ENCODE data around the gene TMEM163.
A peak's percentile ranks its signal among the peaks of the same experiment; 100 is the strongest.
"Not testable (repeated sequence)": the region's sequence is repeated elsewhere in the genome, so short reads cannot be mapped to it uniquely, and the experiment has no call there.

Gene TMEM163

DNA sequence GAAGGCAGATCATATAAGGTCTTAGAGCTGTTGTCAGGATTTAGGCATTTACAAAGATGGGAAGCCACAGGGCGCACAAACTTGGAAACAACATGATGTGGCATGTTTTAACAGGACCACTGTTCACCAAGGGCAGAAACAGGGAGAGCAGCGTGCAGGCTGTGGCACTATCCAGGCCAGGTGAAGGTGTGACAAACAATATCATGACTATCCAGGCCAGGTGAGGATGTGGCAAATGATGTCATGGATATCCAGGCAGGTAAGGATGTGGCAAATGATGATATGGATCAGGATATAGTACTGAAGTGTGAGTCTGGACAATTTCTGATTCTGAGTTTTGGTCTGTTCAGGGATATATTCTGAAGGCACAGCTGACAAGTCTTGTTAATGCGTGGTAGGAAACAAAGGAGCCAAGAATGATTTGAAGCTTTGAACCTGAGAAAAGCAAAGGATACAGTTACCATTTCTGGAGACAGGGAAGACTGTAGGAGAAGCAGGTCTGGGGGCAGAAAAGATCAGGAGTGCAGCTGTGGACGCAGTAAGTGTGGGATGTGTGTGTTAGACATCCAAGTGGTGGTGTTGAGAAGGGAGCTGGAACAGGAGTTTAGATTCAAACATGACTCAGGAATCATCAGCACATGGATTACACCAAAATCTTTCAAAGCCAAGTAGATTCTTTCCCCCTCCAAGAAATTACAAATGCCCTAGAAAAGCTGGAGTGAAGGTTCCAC is 205.9 kb downstream of the TMEM163 start:
- no peak for DNase-seq

DNA sequence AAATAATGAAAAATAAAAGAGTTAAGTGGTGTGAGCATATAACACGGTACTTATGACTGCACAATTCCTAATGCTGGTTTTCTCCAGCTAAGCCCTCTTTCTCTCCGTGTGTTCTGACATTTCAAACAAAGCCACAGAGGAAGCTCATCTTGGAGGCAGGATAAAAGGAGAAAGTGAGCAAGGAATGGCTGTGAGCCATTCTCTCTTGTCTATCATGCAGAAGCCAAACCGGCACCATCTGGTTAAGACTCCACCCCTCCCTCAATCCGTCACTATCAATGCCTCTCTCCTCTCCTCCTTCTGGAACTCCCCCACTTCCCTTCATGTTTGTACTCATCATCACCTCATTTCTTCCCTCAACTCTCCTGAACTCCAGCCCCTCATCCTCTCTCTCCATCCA is 210.4 kb downstream of the TMEM163 start:
- no peak for DNase-seq

DNA sequence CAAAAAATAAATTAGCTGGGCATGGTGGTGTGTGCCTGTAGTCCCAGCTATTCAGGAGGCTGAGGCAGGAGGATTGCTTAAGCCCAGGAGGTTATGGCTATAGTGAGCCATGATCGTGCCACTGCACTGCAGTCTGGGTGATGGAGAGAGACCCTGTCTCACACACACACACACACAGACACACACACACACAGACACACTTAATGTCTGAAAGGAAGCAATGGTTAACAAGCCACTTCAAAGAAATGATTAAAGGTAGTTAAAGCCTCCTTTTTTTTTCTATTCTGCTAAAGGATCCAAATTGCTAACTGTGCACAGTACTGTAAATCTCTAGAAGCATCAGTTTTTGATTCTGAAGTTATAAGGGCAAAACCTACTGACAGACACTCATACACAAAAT is 211.1 kb downstream of the TMEM163 start:
- no peak for DNase-seq

DNA sequence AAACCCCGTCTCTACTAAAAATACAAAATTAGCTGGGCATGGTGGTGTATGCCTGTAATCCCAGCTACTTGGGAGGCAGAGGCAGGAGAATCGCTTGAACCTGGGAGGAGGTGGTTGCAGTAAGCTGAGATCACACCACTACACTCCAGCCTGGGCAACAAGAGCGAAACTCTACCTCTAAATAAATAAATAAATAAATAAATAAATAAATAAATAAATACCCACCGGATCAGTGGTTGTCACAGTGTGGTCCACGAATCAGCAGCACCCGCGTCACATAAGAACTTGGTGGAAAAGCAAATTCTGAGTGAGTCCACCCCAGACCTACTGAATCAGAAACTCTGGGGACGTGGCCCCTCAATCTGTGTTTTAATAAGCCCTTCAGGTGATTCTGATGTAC is 211.6 kb downstream of the TMEM163 start:
- not testable (repeated sequence) for DNase-seq

DNA sequence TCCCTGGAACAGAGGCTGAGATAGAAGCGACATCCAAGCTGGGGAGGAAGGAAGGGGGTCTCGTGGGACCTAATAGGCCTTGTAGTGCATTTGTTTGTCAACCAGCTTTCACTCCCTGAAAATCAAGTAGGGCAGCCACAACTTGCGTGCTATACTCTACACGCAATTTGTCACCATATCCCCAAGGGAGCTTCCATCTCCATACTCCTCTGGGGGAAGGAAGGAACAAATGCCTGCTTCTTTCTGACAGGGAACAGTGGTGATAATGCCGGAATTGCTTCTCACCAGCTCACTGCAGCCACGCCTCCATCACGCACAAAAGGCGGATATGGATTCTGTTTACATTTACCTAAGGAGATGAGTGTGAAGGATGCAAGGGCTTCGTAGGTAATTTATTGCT is 213.4 kb downstream of the TMEM163 start:
- no peak for DNase-seq

DNA sequence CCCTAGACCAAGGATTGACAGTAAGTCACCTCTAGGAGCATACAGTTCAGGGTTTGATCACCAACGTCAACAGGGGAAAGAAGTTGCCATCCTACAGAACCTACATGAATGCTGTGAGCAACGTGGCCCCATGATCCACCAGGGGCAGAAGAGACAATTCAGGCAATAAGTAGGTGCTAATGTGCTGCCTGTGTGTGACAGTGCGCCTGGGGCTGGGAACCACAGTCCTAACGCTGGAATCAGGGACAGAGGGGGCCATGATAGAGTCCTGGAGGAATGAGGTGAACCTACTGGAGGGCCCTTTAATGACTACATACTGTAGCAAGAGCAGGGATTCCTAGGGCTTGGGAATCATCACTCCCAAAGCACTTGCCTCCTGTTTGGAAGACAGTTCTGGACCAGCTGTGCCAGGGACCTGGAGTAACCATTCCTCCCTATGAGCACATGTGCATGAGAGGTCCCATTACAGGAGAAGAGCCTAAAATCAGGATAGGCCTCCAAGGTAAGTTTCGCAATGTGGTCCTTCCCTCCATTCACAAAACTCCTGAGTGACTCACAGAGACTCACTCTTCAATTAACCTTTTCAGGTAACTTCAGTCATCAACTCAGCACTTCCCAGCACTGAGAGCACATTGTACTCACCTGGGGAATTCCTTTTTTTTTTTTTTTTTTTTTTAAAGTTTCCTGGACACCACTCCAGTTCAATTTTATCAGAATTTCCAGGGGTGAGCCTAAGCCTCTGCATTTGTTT is 214.0 kb downstream of the TMEM163 start:
- no peak for DNase-seq

DNA sequence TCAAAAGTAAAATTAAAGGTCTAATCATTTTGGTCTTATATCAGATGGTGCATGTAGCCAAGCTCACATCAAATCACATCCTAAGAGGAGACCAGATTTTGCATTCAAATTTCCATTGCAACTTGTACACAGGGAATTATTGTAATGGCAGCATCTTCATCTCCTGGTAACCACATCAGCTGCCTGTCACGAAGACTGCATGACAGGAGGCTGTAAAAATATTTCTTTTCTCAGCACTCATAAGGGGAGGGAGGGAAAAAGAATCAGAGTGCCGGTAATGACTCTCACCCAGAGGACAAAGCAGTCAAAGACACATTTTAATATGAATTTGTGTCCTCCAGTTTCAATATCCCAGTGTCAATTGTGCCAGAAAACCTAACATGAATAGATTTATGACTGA is 216.7 kb downstream of the TMEM163 start:
- DNase-seq: no peak

DNA sequence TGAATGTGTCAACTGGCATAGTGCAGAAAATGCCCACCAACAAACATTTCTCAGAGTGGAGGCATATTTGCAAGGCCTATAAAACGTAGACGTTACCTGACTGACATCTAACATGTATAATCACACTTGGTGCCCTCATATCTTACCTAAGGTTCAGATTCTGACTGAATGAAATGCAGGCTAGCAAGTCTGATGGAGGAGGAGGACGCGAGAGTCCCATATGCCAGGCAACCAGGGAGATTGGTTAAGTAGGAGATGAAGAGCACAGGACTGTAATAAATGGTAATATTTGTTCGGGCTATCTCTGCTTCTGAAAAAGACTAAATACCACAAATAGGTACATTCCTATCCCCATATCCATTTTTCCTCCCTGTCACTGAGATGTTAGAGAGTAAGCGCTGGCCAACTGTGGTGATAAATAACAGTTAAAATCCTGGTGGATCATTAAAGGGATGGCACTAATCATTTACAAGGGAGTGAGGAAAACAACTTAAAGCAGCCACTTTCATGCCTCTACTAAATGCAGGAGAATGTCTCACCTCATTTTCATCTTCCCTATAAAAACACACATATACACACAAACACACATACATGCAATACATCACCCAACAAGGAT is 217.2 kb downstream of the TMEM163 start:
- DNase-seq: no peak

DNA sequence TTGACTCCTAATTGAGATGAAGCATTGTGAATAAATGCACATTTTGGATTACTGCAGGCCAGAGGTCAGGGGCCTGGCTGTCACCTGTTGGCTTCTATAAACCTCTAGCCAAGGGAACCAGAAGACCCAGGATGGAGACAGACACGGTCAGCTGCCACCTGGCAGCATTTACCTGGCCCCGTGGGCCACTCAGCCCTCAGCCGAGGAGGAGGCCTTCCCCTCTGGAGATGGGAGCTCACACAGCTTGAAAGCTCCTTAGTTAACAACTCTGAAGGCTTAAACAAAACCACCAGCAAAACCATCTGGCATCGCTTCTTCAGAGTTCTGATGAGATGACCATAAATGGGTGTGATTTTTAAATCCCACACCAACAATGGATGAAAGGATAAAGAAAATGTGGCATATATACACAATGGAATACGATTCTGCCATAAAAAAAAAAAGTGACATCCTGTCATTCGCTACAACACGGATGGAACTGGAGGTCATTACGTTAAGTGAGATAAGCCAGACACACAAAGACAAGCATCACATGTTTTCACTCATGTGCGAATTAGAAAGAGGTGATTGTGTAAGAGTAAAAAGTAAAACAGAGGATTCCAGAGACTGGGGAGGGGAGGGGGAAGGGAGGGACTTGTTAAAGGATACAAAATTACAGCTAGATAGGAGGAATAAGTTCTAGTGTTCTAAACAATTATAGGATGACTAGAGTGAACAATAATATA is 218.4 kb downstream of the TMEM163 start:
- DNase-seq: no peak

DNA sequence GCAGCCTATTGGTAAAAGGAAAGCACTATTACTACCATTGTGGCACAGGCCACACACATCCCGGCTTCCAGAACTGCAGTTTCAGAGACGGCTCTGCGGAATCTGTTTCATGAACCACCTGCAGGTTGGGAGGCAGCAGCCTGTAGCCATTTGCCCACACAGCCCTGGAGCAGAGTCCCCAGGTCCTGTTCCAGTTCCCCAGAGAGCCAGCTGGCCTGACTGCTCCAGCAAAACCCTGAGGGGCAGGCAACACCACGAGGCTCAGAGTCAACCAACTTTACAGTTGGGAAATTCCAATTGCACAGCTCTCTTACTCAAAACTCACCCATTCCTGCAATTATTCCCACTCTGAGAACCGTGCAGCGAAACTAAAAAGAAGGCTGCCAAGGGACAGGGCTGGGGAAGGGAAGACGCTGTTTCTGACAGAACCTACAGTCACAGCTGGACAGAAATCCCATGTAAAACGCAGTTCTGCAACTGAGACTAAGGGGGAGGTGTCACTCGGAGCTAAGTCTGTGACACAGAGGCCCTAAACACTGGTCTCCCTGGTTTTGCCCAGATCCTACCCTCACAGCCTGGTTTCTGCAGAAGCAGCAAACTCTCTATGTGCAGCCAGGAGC is 219.4 kb downstream of the TMEM163 start:
- no peak for DNase-seq

DNA sequence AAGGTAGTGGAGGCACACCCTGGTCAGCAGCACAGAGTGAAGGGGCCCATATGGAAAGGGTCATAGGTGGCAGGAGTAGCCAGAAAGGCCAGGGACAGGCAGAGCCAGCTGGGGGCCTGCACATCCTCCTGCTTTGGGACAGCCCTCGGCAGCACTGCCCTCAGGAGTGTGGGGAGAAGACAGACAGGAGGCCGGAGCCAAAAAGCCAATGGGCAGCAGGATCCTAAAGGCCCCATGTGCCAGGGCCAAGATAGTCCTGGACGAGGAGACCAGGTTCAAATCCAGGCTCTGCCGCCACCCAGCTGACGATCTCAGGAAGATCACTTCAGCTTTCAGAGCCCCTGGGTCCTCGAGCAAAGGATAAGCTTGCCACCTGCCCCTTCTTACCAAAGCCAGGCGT is 220.1 kb downstream of the TMEM163 start:
- no peak for DNase-seq

DNA sequence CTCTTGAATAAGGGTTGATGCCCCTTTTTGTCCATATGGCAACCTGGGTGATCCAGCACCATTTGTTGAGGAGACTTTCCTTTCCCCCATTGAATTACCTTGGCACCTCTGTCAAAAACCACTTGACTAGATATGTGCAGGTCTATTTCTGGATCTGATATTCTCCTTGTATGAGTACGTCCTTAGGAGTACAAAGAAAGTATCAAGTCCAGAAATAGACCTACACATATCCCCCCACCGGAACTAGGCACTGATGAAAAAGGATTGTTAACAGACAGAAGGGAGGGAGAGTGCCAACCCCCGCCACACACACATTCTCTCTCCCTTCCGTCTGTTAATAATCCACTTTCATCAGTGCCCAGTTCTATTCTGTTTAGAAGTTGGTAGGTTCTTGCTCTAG is 225.0 kb downstream of the TMEM163 start:
- DNase-seq: no peak

DNA sequence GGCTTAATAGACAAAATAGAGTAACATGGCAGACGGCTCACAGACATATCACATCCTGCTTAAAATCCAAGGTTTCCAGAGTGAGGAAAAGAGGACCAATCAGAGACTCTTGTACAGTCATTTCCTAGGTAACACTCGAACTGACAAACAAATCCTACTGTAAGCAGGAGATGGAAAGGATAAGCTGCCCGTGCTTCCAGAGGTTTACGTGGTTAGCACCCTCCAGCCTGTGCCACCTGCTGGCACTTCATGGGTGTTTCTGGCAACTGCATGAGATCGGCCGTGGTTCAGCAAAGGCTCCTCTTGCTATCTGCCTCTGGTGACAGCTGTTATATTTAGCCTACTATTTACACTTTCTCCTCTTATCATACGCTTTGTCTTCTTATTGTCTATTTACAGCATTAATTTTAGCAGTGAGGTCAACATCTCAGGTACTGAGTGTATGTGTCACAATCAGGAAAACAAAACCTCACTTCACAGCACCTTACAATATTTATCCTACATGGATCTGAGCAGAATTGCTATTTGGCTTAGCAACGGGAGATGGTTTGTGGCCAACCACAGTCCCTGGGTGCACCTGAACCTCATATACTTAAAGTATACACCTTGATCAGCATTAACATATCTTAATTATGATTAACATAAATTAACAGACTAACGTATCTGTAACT is 226.9 kb downstream of the TMEM163 start:
- no peak for DNase-seq

DNA sequence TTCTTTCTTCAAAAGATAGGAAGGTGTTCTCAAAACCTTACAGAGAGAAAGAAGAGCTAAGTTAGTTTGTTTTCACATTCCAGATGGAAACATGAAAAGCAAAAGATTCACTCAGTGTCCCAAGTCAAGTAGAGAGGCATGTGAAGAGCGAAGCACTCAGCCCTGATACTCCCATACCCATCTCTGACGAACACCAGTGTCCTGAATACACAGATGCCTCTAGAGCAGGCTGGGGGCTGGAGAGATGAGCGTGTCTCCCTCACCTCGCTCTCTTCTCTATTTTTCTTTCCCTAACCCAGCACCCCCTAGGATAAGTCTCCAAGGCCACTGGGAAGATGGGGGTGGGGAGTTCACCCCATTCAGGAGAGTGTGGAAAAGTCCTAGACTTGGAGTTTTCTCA is 227.8 kb downstream of the TMEM163 start:
- no peak for DNase-seq

DNA sequence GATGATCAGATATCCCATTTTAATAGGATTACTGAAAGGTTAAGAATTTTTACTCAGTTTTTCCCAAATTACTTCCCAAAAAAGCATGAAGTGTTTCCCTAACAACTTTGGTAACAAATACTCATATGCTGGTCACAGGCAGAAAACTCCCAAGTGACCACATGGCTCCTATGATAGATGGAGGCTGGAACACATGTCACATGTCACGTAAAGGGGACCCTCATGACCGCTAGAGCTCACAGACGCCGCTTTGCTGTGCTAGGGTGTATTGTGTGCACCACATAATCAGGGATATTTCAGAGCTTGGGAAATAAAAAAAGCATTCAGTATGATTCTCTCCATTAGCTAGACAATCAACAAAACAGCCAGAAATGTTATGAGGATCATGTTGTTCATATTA is 228.2 kb downstream of the TMEM163 start:
- DNase-seq: no peak

DNA sequence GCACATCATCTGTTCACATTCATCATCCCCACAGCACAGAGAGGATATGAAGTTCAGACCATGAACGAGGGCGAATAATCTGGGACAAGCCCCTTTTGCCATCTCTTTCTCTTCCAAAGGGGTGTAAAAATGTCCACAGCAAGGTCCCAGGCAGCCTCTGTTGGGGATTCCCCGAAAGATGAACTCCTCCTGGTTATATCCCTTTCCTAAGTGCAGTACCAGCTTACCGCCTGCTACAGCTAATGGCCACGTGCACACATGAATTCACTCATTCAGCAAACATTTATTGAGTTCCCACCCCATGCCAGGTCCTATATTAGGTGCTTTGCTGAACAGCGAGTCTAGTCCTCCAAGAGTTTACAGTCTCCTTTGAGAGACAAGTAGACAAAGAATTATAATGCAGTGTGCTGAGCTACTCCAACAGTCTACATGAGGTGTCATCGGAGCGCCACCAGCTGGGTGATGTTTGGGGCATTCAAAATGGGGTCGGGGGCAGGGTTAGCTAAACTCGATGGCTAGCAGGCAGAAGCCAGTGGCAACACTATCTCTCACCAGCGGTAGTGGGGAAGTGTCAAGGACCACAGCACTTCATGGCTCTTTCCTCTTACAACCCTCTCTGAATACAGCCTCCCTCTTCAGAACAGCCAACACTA is 228.9 kb downstream of the TMEM163 start:
- DNase-seq: no peak

DNA sequence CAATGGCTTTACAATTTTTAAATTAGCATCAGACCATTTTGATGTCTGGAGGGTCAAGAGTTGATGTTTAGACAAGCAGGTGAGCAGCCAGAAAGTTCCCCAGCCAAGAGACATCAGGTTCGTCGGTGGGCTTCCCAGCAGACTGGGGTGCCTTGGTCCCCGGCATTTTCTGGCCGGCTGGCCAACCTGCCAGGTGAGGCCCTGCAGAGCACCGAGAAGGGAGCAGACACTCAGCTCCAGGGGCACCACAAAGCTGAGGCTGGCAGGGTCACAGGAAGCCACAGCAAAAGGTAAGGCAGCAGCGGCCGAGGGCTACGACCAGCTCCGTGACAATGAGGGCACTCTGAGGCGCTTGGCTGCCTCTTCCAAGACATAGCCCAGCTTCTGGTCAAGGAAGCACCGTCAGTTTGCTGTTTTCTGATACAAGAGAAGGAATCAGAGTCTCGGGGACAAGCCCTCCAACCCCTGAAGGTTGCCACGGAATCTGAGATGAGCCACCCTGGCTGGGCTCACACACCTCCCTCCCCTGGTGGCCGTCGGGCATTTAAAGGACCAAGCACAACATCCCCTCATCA is 235.9 kb downstream of the TMEM163 start:
- no peak for DNase-seq

DNA sequence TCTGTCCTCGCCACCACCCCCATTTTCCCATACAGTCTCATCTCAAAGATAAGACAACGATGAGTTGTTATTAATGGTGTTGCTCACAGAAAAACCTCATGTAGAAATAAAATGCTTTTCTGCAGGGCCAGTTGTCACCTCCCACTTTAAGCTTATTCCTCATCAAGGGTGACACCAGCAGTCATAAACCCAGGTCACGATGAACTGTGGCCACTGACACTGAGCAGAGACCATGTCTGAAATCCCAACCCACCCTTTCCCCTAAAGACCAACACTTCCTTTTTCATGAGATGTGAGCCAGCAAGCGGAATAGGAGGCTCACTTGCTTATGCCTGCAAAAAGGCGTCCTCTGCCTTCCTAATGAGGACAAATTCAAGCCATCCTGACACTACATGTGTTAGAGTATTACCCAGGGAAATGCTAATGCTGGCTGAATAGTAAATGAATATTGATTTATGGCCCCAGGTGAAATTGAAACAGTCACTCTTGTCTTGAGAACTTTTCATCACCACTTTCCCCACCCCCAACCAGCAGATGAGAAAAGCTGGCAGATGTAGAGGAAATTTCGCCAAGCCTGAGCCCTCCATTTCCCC is 236.6 kb downstream of the TMEM163 start:
- peak; percentile 47 for DNase-seq

DNA sequence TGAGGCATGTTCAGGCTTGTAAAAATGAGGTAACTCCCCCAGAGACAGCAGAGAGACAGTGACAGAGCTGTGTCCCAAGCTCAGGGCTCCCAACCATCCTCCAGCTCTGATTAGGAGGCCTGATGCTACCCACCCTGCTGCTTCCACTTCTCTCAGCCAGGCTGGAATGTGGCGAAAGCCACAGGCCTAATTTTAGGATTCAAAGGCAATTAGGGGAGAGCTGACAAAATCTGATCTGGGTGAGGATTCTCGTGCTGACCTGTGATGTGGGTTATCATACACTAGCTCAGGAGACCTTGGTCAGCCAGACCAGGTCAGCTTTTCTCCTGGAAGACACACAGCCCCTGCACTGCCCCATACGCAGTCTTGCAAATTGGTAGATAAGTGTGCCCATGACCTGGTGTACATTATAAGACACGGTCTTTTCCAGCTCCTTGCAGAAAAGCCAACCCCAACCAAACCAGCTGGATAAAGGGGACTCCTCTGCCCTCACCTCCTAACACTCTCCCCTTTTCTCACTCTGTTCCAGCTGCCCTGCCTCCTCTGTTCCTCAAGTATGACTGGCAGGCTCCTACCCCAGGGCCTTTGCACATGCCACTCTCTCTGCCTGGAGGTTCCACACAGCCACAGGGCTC is 239.0 kb downstream of the TMEM163 start:
- no peak for DNase-seq

DNA sequence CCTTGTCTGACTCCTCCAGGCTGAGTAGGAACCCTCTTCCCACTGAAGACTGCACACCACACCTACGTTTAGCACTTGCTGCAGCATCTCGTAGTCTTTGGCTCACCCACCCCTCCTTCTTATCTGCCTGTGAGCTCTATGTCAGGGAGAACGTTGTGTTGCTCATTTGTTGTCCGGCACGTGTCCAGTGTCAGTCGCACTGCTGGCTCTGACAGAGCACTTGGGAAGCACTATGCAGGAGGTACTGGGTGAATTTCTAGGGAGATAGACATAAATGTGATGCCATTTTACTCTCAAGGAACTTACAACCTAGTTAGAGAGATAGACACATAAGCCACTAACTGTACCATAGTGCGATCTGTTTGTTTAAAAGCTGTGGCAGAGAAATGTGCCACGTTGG is 241.8 kb downstream of the TMEM163 start:
- DNase-seq: not testable (repeated sequence)
